Esophagus squamous epithelium (tissue), 4 donors: Measurements from ENCODE around the gene UGT1A6.

ENCODE experiments used
- POLR2A ChIP-seq, 4 donors: fragments of 450-650 bp; IDR thresholded peaks; one replicate each; pipeline ENCODE4 v1.6.1; 2017; ENCODE audit warnings: antibody characterized with exemption in 4 of 4, mild to moderate bottlenecking in 4 of 4, moderate library complexity in 3 of 4
- TF ChIP-seq, protein P1 (sequence below), 6 experiments: fragments of 450-650 bp in 4 of 6; fragments of 200-600 bp in 2 of 6; sonication (generic) in 2 of 6; IDR thresholded peaks; one replicate each; pipeline ENCODE4 v1.5.1; 2016 to 2019; ENCODE audit warnings: antibody characterized with exemption in 6 of 6, mild to moderate bottlenecking in 4 of 6, moderate library complexity in 4 of 6

DNA sequence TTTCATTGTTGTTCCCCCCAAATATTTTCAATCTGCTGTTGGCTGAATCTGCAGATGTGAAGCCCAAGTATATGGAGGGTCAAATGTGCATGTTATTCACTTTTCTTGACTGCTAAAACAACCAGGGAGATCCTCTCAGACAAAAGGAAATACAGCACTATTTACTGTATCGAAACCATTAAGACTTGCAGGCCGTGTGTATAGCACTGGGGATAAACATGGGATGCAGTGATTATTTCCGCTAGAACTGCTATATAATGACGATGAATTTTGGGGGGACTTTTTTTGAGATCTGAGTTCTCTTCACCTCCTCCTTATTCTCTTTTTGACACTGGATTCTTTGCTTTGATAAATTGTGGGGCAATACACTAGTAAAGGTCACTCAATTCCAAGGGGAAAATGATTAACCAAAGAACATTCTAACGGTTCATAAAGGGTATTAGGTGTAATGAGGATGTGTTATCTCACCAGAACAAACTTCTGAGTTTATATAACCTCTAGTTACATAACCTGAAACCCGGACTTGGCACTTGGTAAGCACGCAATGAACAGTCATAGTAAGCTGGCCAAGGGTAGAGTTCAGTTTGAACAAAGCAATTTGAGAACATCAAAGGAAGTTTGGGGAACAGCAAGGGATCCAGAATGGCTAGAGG, 63.9 kb downstream of the UGT1A6 start:
- TF ChIP-seq, protein P1, sequence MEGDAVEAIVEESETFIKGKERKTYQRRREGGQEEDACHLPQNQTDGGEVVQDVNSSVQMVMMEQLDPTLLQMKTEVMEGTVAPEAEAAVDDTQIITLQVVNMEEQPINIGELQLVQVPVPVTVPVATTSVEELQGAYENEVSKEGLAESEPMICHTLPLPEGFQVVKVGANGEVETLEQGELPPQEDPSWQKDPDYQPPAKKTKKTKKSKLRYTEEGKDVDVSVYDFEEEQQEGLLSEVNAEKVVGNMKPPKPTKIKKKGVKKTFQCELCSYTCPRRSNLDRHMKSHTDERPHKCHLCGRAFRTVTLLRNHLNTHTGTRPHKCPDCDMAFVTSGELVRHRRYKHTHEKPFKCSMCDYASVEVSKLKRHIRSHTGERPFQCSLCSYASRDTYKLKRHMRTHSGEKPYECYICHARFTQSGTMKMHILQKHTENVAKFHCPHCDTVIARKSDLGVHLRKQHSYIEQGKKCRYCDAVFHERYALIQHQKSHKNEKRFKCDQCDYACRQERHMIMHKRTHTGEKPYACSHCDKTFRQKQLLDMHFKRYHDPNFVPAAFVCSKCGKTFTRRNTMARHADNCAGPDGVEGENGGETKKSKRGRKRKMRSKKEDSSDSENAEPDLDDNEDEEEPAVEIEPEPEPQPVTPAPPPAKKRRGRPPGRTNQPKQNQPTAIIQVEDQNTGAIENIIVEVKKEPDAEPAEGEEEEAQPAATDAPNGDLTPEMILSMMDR (IDR thresholded peaks at IDR 0.05), result no peak
- no peak for TF ChIP-seq POLR2A (IDR thresholded peaks at IDR 0.05)
